HG03558 (cell line): ENCODE measurements around the gene HID1.
"Not testable (repeated sequence)": the region's sequence is repeated elsewhere in the genome, so short reads cannot be mapped to it uniquely, and the experiment has no call there.

Source experiments
- ATAC-seq: cut with Tn5 transposase; IDR thresholded peaks from one replicate; pipeline ENCODE4 v1.9.1; 2021; ENCODE audit warnings: moderate number of reproducible peaks; ENCODE audit not compliant: unreplicated experiment; ENCODE audit errors: extremely low read depth

HID1 gene

GRCh38 chr17:74971069-74971841 lies 1.3 kb downstream of the HID1 start:
- ATAC-seq: no peak

DNA sequence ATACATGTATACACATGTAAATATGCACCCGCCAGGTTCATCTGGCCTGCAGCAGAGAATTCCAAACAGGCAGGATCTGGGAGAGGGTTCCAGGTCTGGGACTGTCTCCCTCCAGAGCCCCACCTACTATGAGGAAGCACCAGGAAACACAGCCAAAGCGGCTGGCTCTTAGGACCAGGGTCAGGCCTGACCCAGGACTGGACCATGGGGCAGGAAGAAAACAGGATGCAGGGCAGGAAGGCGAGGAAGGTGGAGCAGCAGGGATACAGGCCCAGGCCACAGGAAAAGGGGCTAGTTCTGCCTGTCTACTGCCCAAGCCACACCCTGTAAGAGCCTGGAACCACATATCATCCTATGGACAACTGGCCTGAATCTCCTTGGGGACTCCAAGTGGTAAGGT lies 2.2 kb downstream of the HID1 start:
- no peak for ATAC-seq

GRCh38 chr17:74969501-74969900 lies 3.1 kb downstream of the HID1 start:
- not testable (repeated sequence) for ATAC-seq

GRCh38 chr17:74968361-74968780 lies 4.2 kb downstream of the HID1 start:
- ATAC-seq: no peak

DNA sequence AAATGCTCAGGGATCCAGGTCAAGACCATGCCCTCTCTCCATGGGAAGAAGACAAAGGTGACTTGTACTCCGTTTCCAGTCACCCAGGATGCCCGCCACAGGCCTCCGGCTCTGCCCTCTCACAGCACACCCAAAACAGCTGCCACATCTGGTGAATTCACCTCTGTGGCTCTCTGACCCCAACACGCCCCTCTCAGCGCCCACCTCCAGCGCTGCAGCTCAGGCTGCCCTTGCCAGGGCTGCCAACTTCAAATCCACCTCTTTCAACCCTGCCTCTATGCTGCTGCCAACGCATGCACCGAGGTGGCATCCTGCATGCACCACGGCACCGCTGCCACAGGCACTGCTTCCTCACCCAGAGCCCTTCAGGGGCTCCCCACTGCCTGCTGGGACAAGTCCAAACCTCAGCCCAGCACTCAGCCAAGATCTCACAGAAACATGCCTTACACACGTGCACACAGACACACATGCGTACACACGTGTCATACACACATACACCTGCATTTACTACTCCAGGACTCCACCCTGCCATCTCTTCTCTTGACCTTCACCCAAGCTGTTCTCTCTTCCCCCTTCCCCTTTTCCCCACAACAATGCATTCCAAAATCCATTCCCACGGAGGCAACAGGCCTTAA lies 7.5 kb downstream of the HID1 start:
- no peak for ATAC-seq

DNA sequence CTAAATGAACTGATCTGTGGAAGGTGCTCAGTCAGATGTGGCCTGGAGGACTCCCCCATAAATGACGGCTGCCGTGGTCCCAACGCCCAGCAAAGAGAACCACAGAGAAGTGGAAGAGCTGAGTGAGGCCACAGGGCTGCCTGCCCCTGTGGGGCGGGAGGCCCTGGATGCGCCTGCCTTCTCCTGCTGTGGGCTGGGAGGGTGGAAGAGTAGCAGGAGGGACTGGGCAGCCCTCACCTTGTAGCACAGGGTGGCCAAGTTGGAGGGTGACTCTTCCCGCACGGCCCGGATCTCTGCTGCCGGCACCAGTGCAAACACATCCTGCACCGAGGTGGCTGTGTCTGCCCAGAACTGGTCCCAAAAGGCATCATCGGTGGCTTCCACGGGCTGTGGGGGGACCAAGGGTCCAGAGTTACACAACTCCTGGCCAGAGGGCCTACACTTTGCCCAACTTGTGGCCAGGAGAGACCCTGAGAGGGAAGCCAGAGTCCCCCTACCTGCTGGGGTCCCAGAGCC lies 8.3 kb downstream of the HID1 start:
- ATAC-seq: no peak

GRCh38 chr17:74963656-74964055 lies 8.9 kb downstream of the HID1 start:
- ATAC-seq: no peak

DNA sequence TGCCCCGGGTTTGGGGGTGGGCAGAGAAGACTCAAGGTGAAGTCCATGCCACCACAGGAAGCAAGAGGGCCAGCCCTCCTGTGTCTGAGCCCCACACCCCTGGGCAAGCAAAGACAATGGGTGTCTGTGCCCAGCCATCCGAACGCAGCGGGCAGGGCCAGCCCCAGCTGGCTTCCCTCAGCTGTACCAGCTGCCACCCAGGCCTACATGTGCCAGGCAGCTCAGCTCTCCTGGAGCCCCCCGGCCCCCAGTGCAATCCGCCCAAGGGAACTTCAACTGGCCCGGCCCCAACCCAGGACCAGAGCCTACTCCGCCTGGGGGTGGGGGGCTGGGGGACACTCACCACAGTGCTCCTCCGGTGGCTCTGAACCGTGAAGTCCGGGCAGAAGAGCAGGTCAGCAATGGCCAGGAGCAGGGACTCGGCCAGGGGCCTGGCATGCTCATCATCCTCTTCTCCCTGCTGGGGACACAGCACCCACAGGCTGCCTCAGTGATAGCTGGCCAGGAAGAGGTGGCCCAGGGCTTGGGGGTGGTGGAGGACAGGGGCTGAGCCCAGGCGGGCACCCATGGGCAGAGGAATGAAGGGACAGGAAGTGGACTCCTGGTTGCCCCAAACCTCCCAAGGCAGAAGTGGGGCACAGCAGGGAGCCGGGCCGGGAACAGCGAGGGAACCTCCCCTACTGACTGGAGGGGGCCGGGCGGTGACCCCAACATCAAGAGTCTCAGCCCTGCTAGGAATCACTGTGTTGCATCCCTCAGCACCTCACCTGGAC lies 9.8 kb downstream of the HID1 start:
- no peak for ATAC-seq

GRCh38 chr17:74961657-74962350 lies 10.8 kb downstream of the HID1 start:
- no peak for ATAC-seq

DNA sequence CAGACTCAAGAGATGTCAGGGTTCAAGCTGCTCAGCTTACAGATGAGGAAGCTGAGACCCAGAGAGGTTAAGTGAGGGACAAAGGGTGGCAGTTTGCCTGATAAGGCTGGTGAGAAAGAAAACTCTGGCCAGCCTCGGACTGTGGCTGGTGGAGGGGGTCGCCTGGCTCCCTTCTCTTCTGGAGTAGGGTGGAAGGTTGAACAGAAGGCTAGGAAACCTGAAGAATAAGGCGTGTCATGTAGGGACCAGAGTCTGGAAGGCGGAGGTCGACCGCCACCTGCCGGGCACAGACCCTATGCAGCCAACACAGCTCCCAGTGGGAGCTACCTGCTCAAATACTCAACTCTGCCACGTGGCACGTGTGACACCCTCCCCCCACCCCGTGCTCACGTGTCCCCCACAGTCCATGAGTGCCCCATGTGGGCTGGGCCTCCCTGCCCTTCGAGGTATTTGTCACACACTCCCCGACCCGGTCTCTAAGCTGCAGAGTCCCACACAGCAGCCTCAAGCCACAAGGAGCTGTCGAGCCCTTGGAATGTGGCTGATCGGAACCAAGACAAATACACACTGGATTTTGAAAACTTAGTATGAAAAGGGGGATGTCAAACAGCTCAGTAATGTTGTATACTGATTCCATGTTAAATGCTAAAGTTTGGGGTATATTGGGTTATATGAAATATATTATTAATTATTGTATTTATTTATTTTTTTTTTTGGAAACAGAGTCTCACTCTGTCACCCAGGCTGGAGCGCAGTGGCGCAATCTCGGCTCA lies 11.8 kb downstream of the HID1 start:
- ATAC-seq: no peak

GRCh38 chr17:74959826-74960515 lies 12.6 kb downstream of the HID1 start:
- no peak for ATAC-seq

GRCh38 chr17:74957935-74958740 lies 14.4 kb downstream of the HID1 start:
- no peak for ATAC-seq

GRCh38 chr17:74956093-74956492 lies 16.5 kb downstream of the HID1 start:
- ATAC-seq: no peak

DNA sequence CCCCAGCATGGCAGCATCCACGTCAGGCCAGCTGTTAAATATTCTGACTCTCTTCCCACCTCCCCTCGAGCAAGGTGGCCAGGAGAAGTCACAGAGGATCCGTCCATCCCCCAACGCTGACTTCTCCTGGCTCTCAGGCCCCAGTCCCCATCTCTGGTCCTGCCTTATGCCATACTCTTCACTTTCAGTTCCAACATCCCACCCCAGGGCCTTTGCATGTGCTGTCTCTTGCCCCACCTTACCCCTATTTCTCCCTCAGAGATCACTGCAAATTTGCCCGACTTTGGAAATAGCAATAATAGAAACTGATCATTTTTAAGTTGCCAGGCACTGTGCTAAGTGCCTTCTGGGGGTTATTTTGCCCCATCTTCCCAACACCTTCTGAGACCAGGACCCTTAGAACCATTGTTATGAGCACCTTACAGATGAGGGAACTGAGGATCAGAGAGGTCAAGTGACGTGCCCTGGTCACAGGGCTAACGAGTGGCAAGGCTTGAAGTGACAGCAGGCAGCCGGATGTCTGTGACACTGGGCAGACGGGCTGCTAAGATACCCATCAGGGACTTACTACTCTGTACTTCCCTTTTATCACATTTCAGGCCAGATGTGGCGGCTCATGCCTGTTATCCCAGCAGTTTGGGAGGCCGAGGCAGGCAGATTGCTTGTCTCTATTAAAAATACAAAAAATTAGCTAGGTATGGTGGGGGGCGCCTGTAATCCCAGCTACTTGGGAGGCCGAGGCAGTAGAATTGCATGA lies 17.7 kb downstream of the HID1 start:
- ATAC-seq: no peak

DNA sequence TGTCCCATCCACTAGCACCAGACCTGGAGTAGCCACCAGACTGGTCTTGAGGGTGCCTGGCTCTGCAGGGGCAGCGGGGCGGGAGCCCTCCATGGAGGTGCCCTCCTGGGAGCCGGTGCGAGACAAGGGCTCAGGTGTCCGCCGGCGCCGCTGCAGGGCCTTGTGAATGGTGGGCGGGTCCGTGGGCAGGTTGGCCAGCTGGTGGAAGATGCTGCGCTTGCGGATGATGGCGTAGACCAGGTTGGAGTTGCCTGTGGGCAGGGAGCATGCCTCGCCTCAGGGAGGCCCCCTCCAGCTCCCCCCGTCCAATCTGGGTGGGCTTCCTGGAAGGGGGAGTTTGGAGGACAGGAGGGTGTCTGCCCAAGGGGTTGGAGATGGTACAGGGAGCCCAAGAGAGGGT lies 18.4 kb downstream of the HID1 start:
- ATAC-seq: no peak

DNA sequence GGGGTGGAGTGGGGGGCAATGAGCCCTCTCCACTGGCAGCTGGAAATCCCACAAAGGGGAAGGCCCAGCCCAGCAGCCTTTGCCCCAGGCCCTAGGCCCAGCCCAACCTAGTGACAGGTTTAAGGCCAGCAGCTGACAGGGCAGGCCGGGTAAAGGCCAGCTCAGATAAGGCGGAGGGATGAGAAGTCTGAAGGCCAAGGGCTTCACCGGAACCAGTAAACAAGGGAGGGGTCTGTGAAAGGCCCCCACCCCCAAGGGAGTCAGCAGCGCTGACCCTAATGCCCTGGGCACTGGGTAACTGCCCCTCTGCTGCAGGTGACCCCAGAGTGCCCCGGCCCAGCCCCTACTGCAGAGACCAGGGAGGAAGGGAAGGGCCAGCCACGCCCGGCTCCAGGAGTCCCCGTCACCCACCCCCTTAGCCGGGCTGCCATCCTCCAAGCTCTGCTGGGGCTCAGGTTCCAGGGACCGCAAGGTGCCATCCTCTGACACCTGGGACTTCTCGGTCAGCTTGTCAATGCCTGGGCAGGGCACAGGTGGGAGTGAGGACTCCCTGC lies 19.3 kb downstream of the HID1 start:
- ATAC-seq: no peak

DNA sequence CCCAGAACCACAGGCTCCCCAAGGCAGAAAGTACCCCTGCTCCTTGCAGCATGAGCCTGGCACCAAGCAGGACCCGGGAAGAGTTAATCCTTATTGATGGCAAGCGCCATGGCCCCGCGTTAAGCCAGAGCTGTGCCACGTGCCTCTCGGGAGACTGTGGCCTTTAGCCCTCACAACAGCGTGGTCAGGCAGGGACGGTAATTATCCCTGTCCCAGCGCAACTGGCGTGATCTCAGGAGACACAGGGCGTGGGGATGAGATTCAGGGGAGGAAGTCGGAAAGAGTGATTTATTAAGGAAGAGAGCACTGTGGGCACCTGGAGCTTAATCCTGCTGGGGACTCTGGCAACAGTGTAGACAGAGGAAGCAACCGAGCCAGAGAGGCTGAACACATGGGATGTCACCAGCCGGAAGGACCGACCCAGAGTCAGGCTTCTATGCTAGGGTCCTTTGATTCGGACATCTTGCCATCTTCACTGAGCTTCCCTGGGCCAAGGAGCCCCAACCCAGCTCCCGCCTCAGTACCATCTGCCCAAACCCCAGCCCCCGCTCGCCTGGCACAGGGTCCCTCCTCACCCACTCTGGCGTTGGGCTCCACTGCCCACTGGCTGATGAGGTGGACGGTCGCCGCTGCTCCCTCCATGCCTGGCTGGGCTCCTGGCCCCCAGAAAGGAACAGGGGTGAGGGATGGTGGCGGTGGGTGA lies 20.0 kb downstream of the HID1 start:
- ATAC-seq: no peak
